NOMO-1 treated with DMSO at 0.1 percent for 48 hours (cell line): Measurements from ENCODE around the gene TCL1A.
"Not testable (repeated sequence)": the region's sequence is repeated elsewhere in the genome, so short reads cannot be mapped to it uniquely, and the experiment has no call there.

Source experiments
- DNase-seq: peaks from one replicate; lab custom pipeline; 2025; ENCODE audit not compliant: unreplicated experiment; lab: John Stamatoyannopoulos, UW

Gene TCL1A

GRCh38 chr14:95713596-95714371 is at the start of gene TCL1A:
Gene TCL1A, minus strand, starts transcription at chr14:95714125. Its CDS starts 59 bp downstream, at chr14:95714066.
- DNase-seq: no peak

DNA sequence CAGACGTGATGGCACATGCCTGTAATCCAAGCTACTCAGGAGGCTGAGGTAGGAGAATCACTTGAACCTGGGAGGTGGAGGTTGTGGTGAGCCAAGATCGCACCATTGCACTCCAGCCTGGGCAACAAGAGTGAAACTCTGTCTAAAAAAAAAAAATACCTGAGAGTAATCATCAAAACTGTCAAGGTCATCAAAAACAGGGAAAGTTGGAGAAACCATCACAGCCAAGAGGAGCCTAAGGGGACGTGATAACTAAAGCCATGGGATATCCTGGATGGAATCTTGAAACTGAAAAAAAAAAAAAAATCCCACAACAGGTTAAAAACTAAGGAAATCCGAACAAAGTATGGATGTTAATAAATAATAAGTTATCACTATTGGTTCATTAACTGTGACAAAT is 49.1 kb upstream of the TCL1A start:
- DNase-seq: not testable (repeated sequence)

DNA sequence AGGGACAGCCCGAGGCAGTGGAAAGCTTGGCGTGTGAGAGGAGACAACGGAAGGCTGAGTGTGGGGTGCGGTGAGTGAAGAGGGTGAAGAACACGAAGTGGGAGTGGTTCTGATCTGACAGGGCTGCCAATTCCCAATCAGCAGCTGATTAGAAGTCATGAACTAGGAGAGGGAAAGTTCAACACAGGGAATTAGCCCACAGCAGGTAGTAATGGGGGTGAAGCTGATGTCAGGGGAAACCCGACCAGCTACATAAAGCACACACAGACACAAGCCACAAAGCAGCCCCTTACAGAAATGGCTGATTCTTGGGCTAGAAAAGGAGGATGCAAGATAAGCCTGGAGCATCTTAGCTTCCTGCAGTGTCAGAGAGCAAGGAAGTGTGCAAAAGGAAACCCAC is 47.5 kb upstream of the TCL1A start:
- DNase-seq: no peak

GRCh38 chr14:95760596-95760995 is 46.7 kb upstream of the TCL1A start:
- no peak for DNase-seq

GRCh38 chr14:95759941-95760340 is 46.0 kb upstream of the TCL1A start:
- no peak for DNase-seq

GRCh38 chr14:95758331-95758730 is 44.4 kb upstream of the TCL1A start:
- DNase-seq: no peak

- no peak for DNase-seq
Observed at GRCh38 chr14:95756751-95757150, 42.8 kb upstream of the TCL1A start.

GRCh38 chr14:95756127-95756526 is 42.2 kb upstream of the TCL1A start:
- no peak for DNase-seq

DNA sequence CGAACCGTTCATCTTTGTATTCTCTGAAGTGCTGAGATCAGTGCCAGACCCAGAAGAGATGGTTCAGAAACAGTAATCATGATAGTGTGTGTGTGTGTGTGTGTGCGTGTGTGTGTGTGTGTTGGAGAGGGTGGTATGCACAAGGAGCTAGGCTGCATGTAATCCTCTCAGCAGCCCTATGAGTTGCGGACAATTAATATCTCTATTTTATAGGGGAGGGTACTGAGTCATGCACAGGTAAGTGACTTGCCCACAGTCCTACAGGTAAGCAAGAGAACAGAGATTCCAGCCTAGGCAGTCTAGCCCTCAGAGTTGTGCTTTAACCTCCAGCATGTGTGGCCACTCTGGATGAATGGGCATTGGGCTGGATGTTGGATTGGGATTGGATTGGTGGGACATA is 27.9 kb upstream of the TCL1A start:
- DNase-seq: no peak

GRCh38 chr14:95741038-95741490 is 27.1 kb upstream of the TCL1A start:
- no peak for DNase-seq

GRCh38 chr14:95739356-95739755 is 25.4 kb upstream of the TCL1A start:
- no peak for DNase-seq

DNA sequence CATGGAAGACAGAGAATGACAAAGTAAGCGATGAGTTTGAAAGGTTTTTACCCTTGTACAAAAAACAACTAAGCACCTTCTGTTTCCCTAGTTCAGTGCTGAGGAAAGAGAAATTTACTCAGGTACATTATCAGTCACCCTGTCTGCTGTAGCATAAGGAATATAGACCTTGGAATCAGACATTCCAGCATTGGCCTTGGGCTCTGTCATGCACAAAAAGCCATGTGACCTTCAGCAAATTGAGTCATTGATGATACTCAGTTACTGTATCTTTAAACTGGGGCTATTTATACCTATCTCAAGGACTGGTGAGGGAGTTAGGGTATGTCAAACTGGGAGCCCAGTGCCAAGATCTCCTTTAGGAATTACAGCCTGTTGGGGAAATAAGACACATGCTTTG is 19.3 kb upstream of the TCL1A start:
- DNase-seq: no peak

DNA sequence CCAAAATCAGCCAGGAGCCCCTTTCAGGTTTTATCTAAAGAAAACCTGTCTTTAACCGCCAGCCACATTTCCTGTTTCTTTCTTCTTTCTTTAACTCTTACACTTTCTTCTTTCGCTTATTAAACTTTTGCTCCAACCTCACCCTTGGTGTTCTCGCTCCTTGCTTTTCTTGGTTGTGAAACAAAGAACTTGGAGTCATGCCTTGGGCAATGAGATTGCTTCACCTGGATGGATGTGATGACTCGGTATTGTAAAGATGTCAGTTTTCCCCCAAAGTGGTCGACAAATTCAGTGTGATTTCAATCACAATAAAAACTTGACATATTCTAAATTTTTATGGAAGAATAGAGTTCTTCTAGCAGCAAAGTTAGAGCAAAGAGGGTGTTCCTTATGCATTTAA is 16.2 kb upstream of the TCL1A start:
- DNase-seq: no peak

GRCh38 chr14:95729402-95730028 is 15.6 kb upstream of the TCL1A start:
- DNase-seq: not testable (repeated sequence)

DNA sequence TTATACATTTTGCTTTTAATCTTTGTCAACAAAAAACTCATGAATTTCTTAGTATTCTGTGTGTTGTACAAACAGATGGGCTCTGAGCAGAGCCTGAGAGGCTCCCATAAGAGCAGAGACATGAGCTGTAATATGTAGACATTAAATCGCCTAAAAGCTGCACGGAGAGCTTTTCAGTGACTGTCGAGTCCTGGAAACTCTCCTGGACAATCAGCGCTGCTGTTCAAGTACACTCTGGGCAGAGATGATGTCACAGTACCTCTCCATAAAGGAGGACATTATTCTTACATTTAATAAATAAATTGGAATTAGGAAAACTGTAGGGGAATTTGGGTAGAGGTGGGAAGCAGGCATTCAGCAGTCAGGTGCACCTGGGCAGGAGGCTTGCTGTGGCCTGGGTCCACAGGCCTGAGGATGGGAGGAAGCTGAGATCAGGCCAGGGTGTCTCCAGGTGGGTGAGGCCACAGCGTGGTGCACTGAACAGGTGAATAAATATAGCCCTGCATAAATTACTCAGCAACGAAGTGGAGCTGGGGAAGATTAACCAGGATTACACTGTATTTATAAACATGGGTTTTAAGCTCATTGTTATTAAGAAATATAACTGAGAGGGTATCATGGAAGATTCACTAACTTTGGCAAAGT is 13.3 kb upstream of the TCL1A start:
- no peak for DNase-seq

DNA sequence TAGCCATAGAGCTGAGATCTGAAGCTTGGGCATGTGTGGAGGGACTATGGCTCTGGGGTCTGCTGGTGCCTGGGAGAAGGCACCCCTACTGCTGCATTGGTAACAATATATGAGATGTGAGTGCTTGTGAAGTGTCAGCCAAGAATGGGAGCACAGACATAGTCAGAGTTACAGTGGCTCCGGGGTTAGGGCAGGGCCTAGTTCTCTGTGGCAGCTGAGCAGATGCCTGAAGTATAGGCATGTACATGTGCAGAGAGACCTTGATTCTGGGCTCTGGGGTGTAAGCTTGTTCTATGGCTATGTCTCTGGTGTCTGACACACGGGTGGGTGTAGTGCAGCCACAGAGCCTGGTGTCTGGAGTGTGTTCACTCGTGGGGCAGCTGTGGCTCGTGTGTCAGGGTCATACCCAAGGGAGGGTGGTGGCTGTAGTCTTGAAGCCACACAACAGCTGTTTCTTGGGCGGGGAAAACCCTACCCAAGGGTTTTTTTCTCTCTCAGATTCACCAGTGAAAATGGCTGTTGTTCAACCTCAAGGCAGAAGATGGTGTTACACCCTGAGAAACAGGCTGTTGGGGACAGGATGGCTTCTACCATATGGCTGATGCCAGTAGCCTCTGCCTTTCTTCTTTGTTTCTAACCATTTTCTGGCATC is 11.9 kb upstream of the TCL1A start:
- no peak for DNase-seq

DNA sequence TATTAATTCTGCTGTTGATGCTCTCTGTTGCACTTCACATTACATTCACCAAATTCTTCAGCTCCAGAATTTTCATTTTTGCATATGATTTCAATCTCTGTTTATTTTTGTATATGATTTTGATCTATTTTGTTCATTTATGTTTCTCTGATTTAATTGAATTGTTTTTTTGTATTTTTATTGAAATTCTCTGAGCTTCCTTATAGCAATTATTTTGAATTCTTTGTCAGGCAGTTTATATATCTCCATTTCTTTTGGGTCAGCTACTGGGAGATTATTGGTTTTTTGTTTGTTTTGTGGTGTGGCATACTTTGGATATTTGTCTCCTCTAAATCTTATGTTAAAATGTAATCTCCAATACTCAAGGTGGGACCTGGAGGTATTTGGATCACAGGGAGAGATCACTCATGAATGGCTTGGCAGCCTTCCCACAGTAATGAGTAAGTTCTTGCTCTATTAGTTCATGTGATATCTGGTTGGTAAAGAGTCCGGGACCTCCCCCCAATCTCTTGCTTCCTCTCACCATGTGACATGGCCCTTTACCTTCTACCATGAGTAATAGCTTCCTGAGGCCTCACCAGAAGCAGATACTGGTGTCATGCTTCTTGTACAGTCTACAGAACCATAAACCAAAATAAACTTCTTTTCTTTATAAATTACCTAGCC is 8.7 kb upstream of the TCL1A start:
- DNase-seq: no peak

DNA sequence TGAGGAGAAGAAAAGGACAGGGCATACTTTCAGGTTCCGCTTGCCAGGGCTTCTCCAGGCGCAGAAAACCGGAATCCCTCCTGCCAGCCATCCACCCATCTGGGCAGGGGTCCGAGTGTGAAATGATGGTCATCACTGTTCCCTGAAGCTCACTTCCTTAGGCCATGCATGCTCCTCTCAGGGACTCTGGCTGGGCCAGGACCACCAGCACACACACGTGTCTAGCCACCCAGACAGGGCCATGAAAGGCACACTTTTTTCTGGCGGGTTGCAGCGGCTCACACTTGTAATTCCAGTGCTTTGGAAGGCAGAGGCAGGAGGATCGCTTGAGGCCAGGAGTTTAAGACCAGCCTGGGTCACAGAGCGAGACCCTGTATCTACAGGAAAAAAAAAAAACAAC is 1.5 kb downstream of the TCL1A start:
- no peak for DNase-seq

- no peak for DNase-seq
Observed at GRCh38 chr14:95711476-95712176, 2.3 kb downstream of the TCL1A start.

DNA sequence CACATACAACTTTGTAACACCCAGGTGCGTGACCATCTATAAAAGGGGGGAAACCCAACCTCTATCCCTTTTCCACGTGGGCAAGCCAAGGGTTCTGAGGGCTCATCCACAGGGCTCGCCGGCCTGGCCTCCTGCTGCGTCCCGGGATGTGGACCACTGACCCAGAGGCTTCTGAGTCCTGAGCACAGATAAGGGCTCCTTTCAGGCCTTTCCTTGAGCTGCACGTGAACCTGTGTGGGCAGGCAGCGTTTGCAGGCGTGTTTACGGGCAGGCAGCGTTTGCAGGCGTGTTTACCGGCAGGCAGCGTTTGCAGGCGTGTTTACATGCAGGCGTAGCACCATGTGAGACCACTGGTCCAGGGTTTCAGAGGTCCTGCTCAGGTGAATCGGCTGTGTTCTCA is 3.8 kb downstream of the TCL1A start:
- no peak for DNase-seq
